Endothelial cell of umbilical vein (primary cell): ENCODE data around the gene ABTB2.

ENCODE experiments used
- CTCF ChIP-seq, 2 donors: IDR thresholded peaks; 1 replicate in 1 of 2; 2 replicates in 1 of 2; pipeline ENCODE4 v1.5.1; 2011; ENCODE audit warnings: low read length in 2 of 2, mild to moderate bottlenecking in 2 of 2, moderate library complexity in 2 of 2, control low read depth in 1 of 2, inconsistent platforms in 1 of 2, low read depth in 1 of 2; ENCODE audit not compliant: insufficient read depth in 1 of 2; ENCODE audit errors: extremely low read depth in 1 of 2
- EZH2 ChIP-seq: IDR thresholded peaks from 2 replicates; pipeline ENCODE4 v1.6.1; 2012; ENCODE audit warnings: borderline replicate concordance, low read depth, mild to moderate bottlenecking, moderate library complexity, low read length, inconsistent platforms; ENCODE audit not compliant: severe bottlenecking
- POLR2AphosphoS5 ChIP-seq: IDR thresholded peaks from 2 replicates; pipeline ENCODE4 v1.6.1; 2012; ENCODE audit warnings: low read depth, mild to moderate bottlenecking, control low read depth, low read length, moderate library complexity; ENCODE audit not compliant: insufficient read depth

DNA sequence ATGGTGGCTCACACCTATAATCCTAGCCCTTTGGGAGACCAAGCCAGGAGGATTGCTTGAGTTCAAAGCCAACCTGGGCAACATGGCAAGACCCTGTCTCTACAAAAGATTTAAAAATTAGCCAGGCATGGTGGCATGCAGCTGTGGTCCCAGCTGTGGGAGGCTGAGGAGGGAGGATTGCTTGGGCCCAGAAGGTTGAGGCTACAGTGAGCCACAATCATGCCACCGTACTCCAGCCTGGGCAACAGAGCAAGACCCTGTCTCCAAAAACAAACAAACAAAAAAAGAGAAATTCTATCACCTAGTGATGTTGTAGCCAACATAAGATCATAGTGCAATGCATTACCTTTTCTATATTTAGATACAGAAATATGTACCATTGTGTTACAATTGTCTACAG lies 138.5 kb downstream of the ABTB2 start:
- TF ChIP-seq EZH2: no peak
- TF ChIP-seq CTCF (IDR thresholded peaks at IDR 0.05; ENCODE audit: extremely low read depth in 1 of 2, insufficient read depth in 1 of 2, low read depth in 1 of 2, low read length in 2 of 2): no peak
- no peak for TF ChIP-seq POLR2AphosphoS5
